DMS 273 (cell line): ENCODE results near the gene ARL16.
A peak's percentile ranks its signal among the peaks of the same experiment; 100 is the strongest.

Experiments used
- DNase-seq: peaks from one replicate; lab custom pipeline; 2025; ENCODE audit not compliant: unreplicated experiment; lab: John Stamatoyannopoulos, UW

Gene ARL16

GRCh38 chr17:81673561-81674258 lies 9.9 kb downstream of the ARL16 start:
- DNase-seq: peak; percentile 35

- no peak for DNase-seq
Measured at GRCh38 chr17:81672954-81673353, 10.6 kb downstream of the ARL16 start.

- DNase-seq: no peak
Measured at GRCh38 chr17:81672504-81672903, 11.1 kb downstream of the ARL16 start.

DNA sequence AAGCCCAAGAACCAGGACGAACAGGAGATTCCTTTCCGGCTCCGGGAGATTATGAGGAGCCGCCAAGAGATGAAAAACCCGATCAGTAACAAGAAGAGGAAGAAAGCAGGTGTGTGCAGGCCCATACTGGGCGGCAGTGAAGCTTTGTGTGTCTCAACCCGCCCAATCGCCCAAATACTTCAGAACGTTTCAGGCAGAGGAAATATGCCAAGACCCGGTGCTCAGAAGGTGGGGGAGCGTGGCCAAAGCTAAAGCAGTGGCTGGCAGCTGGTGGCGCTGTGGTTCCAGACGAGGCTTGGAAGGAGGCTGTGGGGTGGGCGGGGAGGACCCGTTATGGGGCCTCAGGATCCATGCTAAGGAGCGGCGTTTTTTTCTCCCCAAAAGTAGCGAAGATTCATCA lies 15.8 kb downstream of the ARL16 start:
- DNase-seq: peak; percentile 54

DNA sequence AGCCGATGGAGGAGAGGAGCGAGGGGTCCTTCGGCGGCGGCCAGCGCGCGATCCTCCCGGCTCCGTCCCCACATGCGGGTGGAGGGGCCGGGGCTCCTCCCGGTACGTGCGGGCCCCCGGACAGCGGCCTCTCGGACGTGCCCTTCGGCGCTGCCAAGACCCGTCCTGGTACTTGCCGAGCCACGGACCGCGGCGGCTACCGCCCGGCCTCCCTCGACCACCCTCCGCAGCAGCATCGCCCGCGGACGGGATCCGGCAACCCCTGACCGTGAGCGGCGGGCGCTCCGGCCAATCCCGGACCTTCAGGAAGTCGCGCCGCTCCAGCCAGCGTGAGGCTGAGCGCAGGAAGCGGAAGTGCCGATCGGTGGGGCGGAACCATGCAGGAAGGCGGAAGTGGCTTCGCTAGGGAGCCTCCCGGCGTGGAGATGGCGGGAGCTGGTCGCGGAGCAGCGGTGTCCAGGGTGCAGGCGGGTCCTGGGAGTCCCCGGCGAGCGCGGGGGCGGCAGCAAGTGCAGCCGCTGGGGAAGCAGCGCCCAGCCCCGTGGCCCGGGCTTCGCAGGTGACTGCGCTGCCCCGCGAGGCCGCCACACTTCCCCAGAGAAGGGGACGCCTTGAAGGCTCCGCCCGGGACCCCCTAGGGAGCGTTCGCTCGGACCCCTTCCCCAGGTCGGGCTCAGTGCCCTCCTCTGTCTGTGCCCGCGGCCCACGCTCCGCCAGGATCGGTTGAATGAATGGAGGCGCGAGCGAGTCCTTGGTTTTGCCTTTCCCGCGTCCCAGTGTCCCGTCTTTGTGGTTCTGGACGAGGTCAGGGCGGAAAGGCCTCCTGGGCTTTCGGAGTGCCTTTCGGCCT lies 17.0 kb downstream of the ARL16 start, which contains the start of the genes CCDC137 and OXLD1:
Gene CCDC137, plus strand, starts transcription at position 396 of the 850 bp plus-strand sequence. Its CDS starts 30 bp downstream, at position 426.
Gene OXLD1, minus strand, starts transcription at position 264 of the 850 bp plus-strand sequence. Its CDS starts 28 bp downstream, at position 236.
- DNase-seq: peak; percentile 99

GRCh38 chr17:81666092-81666341 lies 17.6 kb downstream of the ARL16 start:
- peak; percentile 80 for DNase-seq

DNA sequence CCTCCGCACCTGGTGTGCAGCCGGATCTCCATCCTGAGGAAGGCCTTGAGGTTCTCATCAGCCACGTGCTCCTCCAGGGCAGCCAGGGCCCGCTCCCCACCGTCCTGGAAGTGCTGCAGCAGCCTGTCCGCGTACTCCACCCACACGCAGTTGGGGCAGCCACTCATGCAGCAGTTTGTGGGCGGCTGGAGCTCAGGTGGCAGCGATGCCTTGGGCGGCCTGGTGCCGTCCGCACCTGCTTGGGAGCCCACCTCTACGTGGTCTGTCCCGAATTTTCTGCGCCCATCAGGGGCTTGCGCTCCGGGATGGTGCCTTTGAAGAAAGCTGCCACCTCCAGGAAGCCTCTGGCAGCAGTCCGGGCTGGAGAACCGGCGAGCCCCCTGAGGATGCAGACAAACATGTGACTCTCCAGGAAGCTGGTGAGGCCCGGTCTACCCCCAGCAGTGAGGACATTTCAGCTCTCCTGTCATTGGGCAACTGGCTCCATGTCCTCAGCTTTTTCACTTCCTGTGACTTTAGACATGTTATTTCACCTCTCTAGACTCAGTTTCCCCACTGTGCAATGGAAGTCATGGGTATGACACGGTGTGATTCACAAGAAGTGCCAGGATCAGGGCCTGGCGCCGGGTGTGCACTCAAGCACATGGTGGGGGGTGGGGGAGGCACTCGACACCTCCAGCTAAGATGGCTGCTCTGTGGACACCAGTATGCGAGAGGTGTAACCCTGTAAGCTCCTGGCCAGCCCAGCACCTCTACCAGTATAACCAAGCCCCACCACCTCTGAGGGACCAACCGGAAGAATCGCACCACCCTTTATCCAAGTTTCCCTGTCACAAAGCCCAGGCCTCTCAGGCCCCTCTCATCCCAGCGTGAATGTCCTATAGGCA lies 18.1 kb downstream of the ARL16 start:
- peak; percentile 64 for DNase-seq

DNA sequence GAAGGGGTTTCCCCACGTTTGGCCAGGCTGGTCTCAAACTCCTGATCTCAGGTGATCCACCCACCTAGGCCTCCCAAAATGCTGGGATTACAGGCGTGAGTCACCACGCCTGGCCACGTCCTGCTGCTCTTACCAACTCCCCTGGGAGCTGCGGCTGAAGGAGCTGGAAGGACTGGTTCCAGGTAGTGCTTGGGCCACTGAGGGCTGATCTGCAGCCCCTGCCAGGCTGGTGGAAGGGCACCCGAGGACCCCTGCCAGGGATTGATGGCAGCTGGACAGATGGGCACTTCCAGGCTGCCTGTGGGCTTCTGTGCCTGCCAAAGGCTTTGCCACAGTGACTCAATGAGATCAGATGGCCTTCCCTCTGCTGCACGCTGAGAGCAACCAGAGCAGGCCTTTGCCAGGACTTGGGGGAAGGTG lies 19.5 kb downstream of the ARL16 start:
- DNase-seq: no peak

DNA sequence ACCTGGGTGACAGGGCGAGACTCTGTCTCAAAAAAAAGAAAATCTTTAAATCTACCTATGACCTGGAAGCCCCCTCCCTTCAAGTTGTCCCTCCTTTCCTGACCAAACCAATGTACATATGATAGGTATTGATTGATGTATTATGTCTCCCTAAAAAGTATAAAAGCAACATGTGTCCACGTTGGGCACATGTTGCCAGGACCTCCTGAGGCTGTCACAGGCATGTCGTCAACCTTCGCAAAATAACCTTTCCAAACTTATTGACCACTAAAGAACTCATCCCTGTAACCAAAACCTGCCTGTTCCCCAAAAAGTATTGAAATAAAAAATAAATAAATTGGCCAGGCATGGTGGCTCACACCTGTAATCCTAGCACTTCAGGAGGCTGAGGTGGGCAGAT lies 21.6 kb downstream of the ARL16 start:
- no peak for DNase-seq

GRCh38 chr17:81660441-81660840 lies 23.2 kb downstream of the ARL16 start:
- no peak for DNase-seq

GRCh38 chr17:81659038-81659437 lies 24.6 kb downstream of the ARL16 start:
- DNase-seq: no peak

DNA sequence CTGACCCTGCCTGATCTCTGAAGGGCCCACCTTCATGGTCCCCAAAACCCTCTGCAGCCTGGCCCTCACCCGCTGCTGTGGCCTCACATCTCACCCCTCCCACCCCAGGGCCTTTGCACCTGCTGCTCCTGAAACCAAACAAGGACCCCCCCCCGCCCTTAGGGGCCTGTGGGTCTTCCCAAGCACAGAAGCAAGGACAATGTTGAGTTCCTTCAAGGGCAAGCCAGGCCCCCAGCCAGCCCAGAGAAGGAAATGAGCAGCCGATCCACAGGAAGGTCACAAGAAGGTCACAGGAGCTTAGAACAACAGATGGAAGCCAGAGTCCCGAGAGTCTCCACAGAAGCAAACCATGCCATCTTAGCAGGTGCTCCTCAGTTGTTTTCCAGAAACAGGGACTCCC lies 26.8 kb downstream of the ARL16 start:
- peak; percentile 51 for DNase-seq

GRCh38 chr17:81656118-81656743 lies 27.4 kb downstream of the ARL16 start, which contains the start of gene PDE6G:
TSS of gene PDE6G (minus strand) at chr17:81656542. CDS start at chr17:81653305, 3,237 bp downstream.
- DNase-seq: no peak

DNA sequence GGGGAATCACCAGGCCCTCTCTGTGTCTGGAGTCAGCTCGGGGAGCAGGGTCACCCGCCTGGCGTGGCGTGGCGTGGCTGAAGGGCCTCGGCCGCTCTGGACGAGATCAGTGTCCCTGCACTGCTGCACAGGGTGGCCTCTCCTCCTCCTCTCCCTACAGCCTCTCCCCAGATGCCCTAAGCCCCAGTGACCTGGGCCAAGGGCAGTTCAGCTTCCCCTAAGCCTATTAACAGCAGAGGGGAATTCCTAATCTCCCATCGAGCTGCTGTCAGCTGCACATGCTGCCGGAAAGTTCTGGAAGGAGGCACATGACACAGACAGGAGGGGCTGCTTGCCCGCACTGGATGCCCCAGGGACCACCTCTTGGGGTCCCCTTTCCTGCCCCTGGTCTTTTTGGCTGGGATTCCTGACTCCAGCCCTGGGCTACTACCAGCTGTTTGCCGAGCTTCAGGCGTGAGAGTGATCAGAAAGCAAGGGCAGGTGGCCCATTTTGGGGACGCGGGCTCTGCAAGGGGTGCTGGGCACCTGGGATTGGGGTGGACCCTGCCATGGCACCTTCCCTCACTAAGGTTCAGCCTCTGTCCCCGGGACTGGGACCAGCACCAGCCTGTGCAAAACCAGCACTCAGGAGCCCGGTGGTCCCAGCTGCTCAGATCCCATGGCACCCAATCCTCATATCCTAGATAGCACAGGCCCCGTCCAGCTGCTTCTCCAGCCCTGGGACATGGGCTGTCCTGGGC lies 28.0 kb downstream of the ARL16 start:
- no peak for DNase-seq

DNA sequence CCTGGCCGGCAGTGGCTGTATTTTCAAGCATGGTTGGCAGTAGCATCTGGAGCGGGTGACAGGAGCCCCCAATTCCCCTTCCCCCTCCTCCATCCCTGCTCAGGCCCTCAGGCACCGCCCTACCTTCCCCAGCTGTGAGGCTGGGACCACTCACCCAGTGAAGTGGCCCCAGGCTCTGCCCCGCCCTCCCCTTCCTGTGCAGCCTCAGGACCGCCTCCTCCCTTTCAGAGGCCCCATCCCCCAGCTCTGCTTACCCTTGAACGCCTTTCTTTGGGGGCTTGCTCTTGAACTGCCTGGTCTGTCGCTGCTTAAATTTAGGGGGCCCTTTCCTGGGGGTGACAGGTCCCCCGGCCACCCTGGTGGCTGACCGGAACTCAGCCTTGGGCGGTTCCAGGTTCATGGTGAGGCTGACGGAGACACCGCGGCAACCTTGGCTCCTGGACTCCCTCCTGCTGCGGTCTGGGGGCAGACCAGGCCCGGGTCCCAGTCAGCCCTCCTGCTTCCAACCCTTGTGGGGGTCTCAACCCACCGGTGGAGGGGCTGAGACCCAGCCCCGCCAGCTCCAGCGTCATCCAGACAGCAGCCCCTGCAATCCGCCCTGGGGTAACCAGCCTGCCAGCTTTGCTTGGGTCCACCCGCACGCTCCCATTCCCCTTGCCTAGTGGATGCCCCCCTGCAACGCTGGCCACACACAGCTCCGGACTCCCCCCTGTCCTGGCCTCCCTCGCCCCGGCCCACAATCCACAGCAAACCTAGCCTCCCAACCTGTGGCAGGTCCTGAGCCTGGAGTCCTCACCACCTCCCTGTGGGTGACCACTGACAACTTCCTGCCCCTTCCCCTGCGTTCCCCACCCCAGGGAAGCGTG lies 30.5 kb downstream of the ARL16 start:
- no peak for DNase-seq

- peak; percentile 44 for DNase-seq
Measured at GRCh38 chr17:81651692-81652091, 31.9 kb downstream of the ARL16 start.

DNA sequence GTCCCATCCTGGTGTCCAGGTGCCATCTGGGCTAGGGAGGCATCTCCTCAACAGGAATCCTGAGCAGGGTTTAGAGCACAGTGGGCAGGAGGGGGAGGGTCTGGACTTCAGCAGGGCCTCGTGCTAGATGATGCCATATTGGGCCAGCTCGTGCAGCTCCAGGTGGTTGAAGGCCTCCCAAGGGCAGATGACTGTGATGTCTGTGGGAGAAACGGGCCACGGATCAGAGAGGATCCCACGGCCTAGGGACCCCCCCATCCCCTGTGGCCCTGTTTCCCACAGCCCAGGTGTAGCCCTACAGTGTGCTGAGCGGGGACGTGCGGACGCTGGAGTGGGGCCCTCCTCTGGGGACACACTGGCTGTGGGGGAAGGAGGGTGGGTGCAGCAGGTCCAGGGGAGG lies 32.6 kb downstream of the ARL16 start:
- peak; percentile 28 for DNase-seq

- no peak for DNase-seq
Measured at GRCh38 chr17:81648707-81649085, 34.9 kb downstream of the ARL16 start.

GRCh38 chr17:81648013-81648706 lies 35.4 kb downstream of the ARL16 start:
- peak; percentile 30 for DNase-seq
